ENCODE results near the gene TSLP. TPM values are rescaled to one million over a fixed set of nuclear protein-coding genes. Genes with fewer than 3 reads are reported as not detected.

TSLP gene
- polyA plus RNA-seq, 3 donors: 0.11 TPM; not detected in 2

DNA sequence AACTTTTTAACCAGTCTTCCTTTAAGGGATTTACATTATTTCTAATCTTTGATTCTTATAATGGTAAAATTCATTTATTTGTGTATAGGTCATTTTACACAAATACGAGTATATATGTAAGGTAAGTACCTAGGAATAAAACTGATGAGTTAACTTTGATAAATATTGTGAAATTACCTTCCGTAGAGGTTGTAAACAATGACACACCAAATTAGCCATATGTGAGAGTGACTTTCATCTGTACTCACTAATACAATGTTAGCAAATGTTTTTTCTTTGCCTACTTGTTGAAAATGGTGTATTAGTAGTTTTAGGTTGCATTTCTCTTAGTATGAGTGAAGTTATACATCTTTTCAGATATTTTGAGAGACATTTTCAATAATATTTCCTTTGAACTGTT is 42.6 kb upstream of the TSLP start:
- H3K4me2 ChIP-seq (replicated peaks; ENCODE audit: extremely low read depth, low read length, poor library complexity, severe bottlenecking): no peak overlapping the region
- intact Hi-C loops (cut with micrococcal nuclease): no loop called here

DNA sequence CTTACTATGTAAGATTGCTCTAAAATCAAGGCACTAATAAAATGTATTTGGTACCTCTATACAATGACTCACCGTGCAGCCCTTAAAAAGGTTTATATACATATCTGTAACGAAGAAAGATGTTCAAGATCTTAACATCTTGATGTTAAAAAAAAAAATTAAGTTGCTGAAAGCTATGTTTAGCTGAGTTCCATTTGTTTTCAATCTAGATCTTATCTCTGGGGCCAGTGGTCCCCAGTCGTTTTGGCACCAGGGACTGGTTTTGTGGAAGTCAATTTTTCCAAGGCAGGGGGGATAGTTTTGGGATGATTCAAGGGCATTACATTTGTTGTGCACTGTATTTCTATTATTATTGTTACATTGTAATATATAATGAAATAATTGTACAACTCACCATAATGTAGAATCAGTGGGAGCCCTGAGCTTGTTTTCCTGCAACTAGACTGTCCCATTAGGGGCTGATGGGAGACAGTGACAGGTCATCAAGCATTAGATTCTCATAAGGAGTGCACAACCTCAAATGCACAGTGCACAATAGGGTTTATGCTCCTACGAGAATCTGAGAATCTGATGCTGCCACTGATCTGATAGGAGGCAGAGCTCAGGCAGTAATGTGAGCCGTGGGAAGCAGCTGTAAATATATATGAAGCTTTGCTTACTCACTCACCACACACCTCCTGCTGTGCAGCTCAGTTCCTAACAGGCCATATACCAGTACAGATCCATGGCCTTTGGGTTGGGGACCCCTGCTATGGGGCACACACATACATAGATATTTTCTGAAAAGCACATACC is 27.6 kb upstream of the TSLP start:
- Mint-ChIP-seq H3K27ac (no peak overlapping the region), H3K9me3 (peaks cover 2 to 9% (median 3%) of the 10 kb centered on the region in 7 donors), H3K36me3 (no peaks in the 10 kb centered on the region), H3K4me3 (no peak overlapping the region), H3K27me3 (ENCODE audit: low read depth in 3 of 3) (peaks cover 0 to 4% (median 0%) of the 10 kb centered on the region in 3 donors), H3K4me1 (no peaks in the 10 kb centered on the region)
- H4K20me1 ChIP-seq (ENCODE audit: insufficient read depth, low read length): no peaks in the 10 kb centered on the region
- WGBS (ENCODE audit: insufficient coverage): no CpG with 5 or more reads among the region's 5 CpGs
- H3K4me1 ChIP-seq (ENCODE audit: control insufficient read depth in 1 of 2, insufficient read depth in 2 of 2, low read length in 2 of 2): no peaks in the 10 kb centered on the region
- H2AFZ ChIP-seq (ENCODE audit: insufficient read depth, low read depth, low read length, poor library complexity, severe bottlenecking): no peak overlapping the region
- no peak for TF ChIP-seq CTCF (IDR thresholded peaks at IDR 0.05)
- H3K79me2 ChIP-seq (ENCODE audit: insufficient read depth, low read length): no peaks in the 10 kb centered on the region
- DNase-seq: no peak
- no peak overlapping the region for H3K27ac ChIP-seq (ENCODE audit: low read depth in 1 of 2, low read length in 2 of 2)
- no peak overlapping the region for H3K9ac ChIP-seq (ENCODE audit: insufficient read depth, low read length, poor library complexity, severe bottlenecking)
- no peak overlapping the region for H3K4me3 ChIP-seq (replicated peaks in 1 of 3; ENCODE audit: low read depth in 2 of 3, low read length in 3 of 3)
- H3K9me3 ChIP-seq (replicated peaks in 1 of 2; ENCODE audit: control insufficient read depth in 1 of 2, insufficient read depth in 1 of 2, low read length in 2 of 2): no peaks in the 10 kb centered on the region
- H3K4me2 ChIP-seq (replicated peaks; ENCODE audit: extremely low read depth, low read length, poor library complexity, severe bottlenecking): no peak overlapping the region
- no peaks in the 10 kb centered on the region for H3K27me3 ChIP-seq (ENCODE audit: control insufficient read depth in 2 of 2, insufficient read depth in 2 of 2, low read length in 2 of 2)
- no peaks in the 10 kb centered on the region for H3K36me3 ChIP-seq (replicated peaks in 1 of 2; ENCODE audit: control insufficient read depth in 1 of 2, insufficient read depth in 2 of 2, low read length in 2 of 2)
- intact Hi-C loops (cut with micrococcal nuclease): no loop called here

More for the DNA sequence above, 42.6 kb upstream of the TSLP start:
- Mint-ChIP-seq H3K27me3 (ENCODE audit: low read depth in 3 of 3) (peaks cover 0 to 1% (median 0%) of the 10 kb centered on the region in 3 donors), H3K4me1 (no peaks in the 10 kb centered on the region), H3K36me3 (no peaks in the 10 kb centered on the region), H3K4me3 (no peak overlapping the region), H3K27ac (no peak overlapping the region), H3K9me3 (peaks cover 1 to 9% (median 4%) of the 10 kb centered on the region in 7 donors)
- Histone ChIP-seq H2AFZ (ENCODE audit: insufficient read depth, low read depth, low read length, poor library complexity, severe bottlenecking) (no peak overlapping the region), H4K20me1 (ENCODE audit: insufficient read depth, low read length) (no peaks in the 10 kb centered on the region), H3K4me3 (replicated peaks in 1 of 3; ENCODE audit: low read depth in 2 of 3, low read length in 3 of 3) (no peak overlapping the region), H3K79me2 (ENCODE audit: insufficient read depth, low read length) (no peaks in the 10 kb centered on the region), H3K27ac (ENCODE audit: low read depth in 1 of 2, low read length in 2 of 2) (no peak overlapping the region), H3K27me3 (ENCODE audit: control insufficient read depth in 2 of 2, insufficient read depth in 2 of 2, low read length in 2 of 2) (no peaks in the 10 kb centered on the region), H3K4me1 (ENCODE audit: control insufficient read depth in 1 of 2, insufficient read depth in 2 of 2, low read length in 2 of 2) (no peaks in the 10 kb centered on the region), H3K36me3 (replicated peaks in 1 of 2; ENCODE audit: control insufficient read depth in 1 of 2, insufficient read depth in 2 of 2, low read length in 2 of 2) (no peaks in the 10 kb centered on the region), H3K9me3 (replicated peaks in 1 of 2; ENCODE audit: control insufficient read depth in 1 of 2, insufficient read depth in 1 of 2, low read length in 2 of 2) (peaks cover 0 to 3% of the 10 kb centered on the region in 2 donors), H3K9ac (ENCODE audit: insufficient read depth, low read length, poor library complexity, severe bottlenecking) (no peak overlapping the region)
- no CpG with 5 or more reads among the region's 2 CpGs for WGBS (ENCODE audit: insufficient coverage)
- TF ChIP-seq CTCF (IDR thresholded peaks at IDR 0.05): no peak
- no peak for DNase-seq

Data from CD14-positive monocyte (primary cell).